GM23338 (cell line): ENCODE results near the gene KSR2.

Experiments
- CREB1 ChIP-seq: fragments of 250-450 bp; sonication (Bioruptor Pico); IDR thresholded peaks from 2 replicates; pipeline ENCODE4 v1.5.0; 2020; ENCODE audit warnings: low read depth, mild to moderate bottlenecking, moderate library complexity
- EZH2 ChIP-seq: fragments of 200-600 bp; sonication (generic); IDR thresholded peaks from one replicate; pipeline ENCODE4 v1.8.0; 2017; ENCODE audit warnings: antibody characterized with exemption, mild to moderate bottlenecking, low read depth; ENCODE audit not compliant: unreplicated experiment
- EZH2phosphoT487 ChIP-seq: fragments of 200-600 bp; sonication (generic); IDR thresholded peaks from one replicate; pipeline ENCODE4 v1.8.1; 2018; ENCODE audit warnings: antibody characterized with exemption; ENCODE audit not compliant: unreplicated experiment
- JUNB ChIP-seq: IDR thresholded peaks from one replicate; pipeline ENCODE4 v1.6.1; 2016; ENCODE audit warnings: antibody characterized with exemption; ENCODE audit not compliant: unreplicated experiment
- POLR2AphosphoS5 ChIP-seq: IDR thresholded peaks from 2 replicates; pipeline ENCODE4 v1.6.1; 2016; ENCODE audit warnings: antibody characterized with exemption, low read depth
- ZNF114 ChIP-seq: fragments of 250-450 bp; sonication (Bioruptor Pico); IDR thresholded peaks from 2 replicates; pipeline ENCODE4 v1.5.0; 2020; ENCODE audit warnings: mild to moderate bottlenecking, moderate library complexity
- ZNF331 ChIP-seq: fragments of 250-450 bp; sonication (Bioruptor Pico); IDR thresholded peaks from 2 replicates; pipeline ENCODE4 v1.5.0; 2020; ENCODE audit warnings: low read depth, mild to moderate bottlenecking, moderate library complexity
- TF ChIP-seq, protein P1 (sequence below), 2 experiments: fragments of 200-600 bp in 1 of 2; sonication (generic) in 1 of 2; conservative IDR thresholded peaks; 2 replicates each; pipeline versions ENCODE4 v1.5.1 to v1.6.1; 2016 to 2017; ENCODE audit warnings: antibody characterized with exemption in 2 of 2, low read depth in 2 of 2, mild to moderate bottlenecking in 2 of 2, moderate library complexity in 1 of 2
- TF ChIP-seq, protein P2 (sequence below): IDR thresholded peaks from one replicate; pipeline ENCODE4 v1.6.1; 2018; ENCODE audit warnings: antibody characterized with exemption; ENCODE audit not compliant: unreplicated experiment
- TF ChIP-seq, protein P3 (sequence below): IDR thresholded peaks from 2 replicates; pipeline ENCODE4 v1.6.1; 2016; ENCODE audit warnings: antibody characterized with exemption

DNA sequence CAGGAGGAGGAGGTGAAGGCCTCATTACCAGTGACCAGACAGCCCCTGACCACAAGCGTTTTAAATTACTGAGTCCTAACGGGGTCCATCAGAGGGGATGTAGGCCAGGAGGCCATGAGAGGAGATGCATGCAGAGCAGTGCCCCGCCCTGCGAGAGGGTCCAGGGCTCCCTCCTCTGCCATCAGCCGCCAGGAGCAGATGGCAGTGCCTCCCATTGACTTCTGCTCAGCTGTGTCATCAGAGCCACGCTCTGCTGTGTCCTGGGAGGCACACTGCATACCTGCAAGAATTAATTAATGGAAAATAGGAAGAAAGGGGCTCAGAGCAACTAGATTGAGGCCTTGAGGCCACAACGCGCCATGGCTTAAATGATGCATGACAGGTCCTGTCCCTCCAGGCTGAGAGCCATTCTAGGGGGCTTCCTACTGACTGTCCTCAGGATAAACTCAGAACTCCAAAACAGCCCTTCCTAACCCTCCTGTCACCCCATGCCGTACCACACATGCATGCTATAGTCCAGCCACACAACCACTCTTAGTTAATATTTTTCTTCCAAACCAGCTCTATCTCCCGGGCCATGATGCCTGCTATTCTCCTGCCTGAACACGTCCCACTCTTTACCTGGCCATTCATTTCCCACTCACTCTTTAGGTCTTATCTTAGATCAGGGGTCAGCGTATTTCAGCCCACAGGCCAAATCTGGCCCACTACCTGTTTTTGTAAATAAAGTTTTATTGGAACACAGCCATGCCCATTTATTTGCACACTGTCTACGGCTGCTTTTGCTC is 235.8 kb downstream of the KSR2 start:
- TF ChIP-seq, protein P1, sequence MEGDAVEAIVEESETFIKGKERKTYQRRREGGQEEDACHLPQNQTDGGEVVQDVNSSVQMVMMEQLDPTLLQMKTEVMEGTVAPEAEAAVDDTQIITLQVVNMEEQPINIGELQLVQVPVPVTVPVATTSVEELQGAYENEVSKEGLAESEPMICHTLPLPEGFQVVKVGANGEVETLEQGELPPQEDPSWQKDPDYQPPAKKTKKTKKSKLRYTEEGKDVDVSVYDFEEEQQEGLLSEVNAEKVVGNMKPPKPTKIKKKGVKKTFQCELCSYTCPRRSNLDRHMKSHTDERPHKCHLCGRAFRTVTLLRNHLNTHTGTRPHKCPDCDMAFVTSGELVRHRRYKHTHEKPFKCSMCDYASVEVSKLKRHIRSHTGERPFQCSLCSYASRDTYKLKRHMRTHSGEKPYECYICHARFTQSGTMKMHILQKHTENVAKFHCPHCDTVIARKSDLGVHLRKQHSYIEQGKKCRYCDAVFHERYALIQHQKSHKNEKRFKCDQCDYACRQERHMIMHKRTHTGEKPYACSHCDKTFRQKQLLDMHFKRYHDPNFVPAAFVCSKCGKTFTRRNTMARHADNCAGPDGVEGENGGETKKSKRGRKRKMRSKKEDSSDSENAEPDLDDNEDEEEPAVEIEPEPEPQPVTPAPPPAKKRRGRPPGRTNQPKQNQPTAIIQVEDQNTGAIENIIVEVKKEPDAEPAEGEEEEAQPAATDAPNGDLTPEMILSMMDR (conservative IDR thresholded peaks at IDR 0.05; ENCODE audit: low read depth in 2 of 2): no peak
- no peak for TF ChIP-seq EZH2phosphoT487
- TF ChIP-seq EZH2: no peak
- no peak for TF ChIP-seq POLR2AphosphoS5
- TF ChIP-seq, protein P2, sequence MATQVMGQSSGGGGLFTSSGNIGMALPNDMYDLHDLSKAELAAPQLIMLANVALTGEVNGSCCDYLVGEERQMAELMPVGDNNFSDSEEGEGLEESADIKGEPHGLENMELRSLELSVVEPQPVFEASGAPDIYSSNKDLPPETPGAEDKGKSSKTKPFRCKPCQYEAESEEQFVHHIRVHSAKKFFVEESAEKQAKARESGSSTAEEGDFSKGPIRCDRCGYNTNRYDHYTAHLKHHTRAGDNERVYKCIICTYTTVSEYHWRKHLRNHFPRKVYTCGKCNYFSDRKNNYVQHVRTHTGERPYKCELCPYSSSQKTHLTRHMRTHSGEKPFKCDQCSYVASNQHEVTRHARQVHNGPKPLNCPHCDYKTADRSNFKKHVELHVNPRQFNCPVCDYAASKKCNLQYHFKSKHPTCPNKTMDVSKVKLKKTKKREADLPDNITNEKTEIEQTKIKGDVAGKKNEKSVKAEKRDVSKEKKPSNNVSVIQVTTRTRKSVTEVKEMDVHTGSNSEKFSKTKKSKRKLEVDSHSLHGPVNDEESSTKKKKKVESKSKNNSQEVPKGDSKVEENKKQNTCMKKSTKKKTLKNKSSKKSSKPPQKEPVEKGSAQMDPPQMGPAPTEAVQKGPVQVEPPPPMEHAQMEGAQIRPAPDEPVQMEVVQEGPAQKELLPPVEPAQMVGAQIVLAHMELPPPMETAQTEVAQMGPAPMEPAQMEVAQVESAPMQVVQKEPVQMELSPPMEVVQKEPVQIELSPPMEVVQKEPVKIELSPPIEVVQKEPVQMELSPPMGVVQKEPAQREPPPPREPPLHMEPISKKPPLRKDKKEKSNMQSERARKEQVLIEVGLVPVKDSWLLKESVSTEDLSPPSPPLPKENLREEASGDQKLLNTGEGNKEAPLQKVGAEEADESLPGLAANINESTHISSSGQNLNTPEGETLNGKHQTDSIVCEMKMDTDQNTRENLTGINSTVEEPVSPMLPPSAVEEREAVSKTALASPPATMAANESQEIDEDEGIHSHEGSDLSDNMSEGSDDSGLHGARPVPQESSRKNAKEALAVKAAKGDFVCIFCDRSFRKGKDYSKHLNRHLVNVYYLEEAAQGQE: no peak
- no peak for TF ChIP-seq JUNB
- no peak for TF ChIP-seq ZNF331 (CRISPR knock-in tag)
- TF ChIP-seq CREB1 (CRISPR knock-in tag): no peak
- TF ChIP-seq, protein P3, sequence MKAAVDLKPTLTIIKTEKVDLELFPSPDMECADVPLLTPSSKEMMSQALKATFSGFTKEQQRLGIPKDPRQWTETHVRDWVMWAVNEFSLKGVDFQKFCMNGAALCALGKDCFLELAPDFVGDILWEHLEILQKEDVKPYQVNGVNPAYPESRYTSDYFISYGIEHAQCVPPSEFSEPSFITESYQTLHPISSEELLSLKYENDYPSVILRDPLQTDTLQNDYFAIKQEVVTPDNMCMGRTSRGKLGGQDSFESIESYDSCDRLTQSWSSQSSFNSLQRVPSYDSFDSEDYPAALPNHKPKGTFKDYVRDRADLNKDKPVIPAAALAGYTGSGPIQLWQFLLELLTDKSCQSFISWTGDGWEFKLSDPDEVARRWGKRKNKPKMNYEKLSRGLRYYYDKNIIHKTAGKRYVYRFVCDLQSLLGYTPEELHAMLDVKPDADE: no peak
- TF ChIP-seq ZNF114 (CRISPR knock-in tag): no peak
